HL-60 (cell line): ENCODE measurements around the gene KIAA1549.

Experiments
- DNase-seq, 2 experiments: peaks; one replicate each; pipeline ENCODE4 v3.0.0-alpha.2; 2010 to 2020; ENCODE audit warnings: low read depth in 1 of 2, low spot score in 1 of 2
- H3K27ac ChIP-seq: fragments of 250-450 bp; sonication (Bioruptor Pico); replicated peaks from 2 replicates; pipeline ENCODE4 v1.5.1; 2020; ENCODE audit warnings: mild to moderate bottlenecking, moderate library complexity
- H3K27me3 ChIP-seq: fragments of 250-450 bp; sonication (Bioruptor Pico); 2 replicates; pipeline ENCODE4 v1.5.1; 2021; ENCODE audit warnings: mild to moderate bottlenecking, moderate library complexity; ENCODE audit not compliant: insufficient read depth, poor library complexity, severe bottlenecking
- H3K4me3 ChIP-seq: replicated peaks from 2 replicates; pipeline ENCODE4 v1.5.1; 2011; ENCODE audit warnings: mild to moderate bottlenecking, control low read depth, low read length; ENCODE audit not compliant: insufficient read depth
- CTCF ChIP-seq: IDR thresholded peaks from one replicate; pipeline ENCODE4 v1.5.1; 2011; ENCODE audit warnings: low read length, control low read depth, inconsistent platforms; ENCODE audit not compliant: insufficient read depth
- GABPA ChIP-seq: IDR thresholded peaks from 2 replicates; pipeline ENCODE4 v1.6.1; 2012; ENCODE audit warnings: low read depth
- POLR2AphosphoS5 ChIP-seq: IDR thresholded peaks from 2 replicates; pipeline ENCODE4 v1.6.1; 2012; ENCODE audit warnings: low read depth
- REST ChIP-seq: IDR thresholded peaks from 2 replicates; pipeline ENCODE4 v1.6.1; 2012; ENCODE audit warnings: low read depth; ENCODE audit not compliant: insufficient replicate concordance
- SPI1 ChIP-seq: IDR thresholded peaks from 2 replicates; pipeline ENCODE4 v1.6.1; 2012; ENCODE audit warnings: low read depth, mild to moderate bottlenecking, borderline replicate concordance

Gene KIAA1549

GRCh38 chr7:138868711-138869110, 112.5 kb downstream of the KIAA1549 start:
- TF ChIP-seq POLR2AphosphoS5: no peak
- no peak overlapping the region for H3K4me3 ChIP-seq
- no peak overlapping the region for H3K27ac ChIP-seq
- DNase-seq: no peak
- no peaks in the 10 kb centered on the region for H3K27me3 ChIP-seq

GRCh38 chr7:138867744-138868143, 113.4 kb downstream of the KIAA1549 start:
- no peak overlapping the region for H3K4me3 ChIP-seq
- no peaks in the 10 kb centered on the region for H3K27me3 ChIP-seq
- no peak for TF ChIP-seq REST
- TF ChIP-seq CTCF: no peak
- no peak for TF ChIP-seq POLR2AphosphoS5
- TF ChIP-seq GABPA: no peak
- no peak for TF ChIP-seq SPI1
- no peak for DNase-seq
- no peak overlapping the region for H3K27ac ChIP-seq

GRCh38 chr7:138866353-138866752, 114.8 kb downstream of the KIAA1549 start:
- Histone ChIP-seq H3K27ac (no peak overlapping the region), H3K27me3 (no peaks in the 10 kb centered on the region)
- no peak for TF ChIP-seq CTCF

GRCh38 chr7:138865843-138866242, 115.3 kb downstream of the KIAA1549 start:
- H3K27ac ChIP-seq: no peak overlapping the region
- H3K4me3 ChIP-seq: no peak overlapping the region
- TF ChIP-seq GABPA (no peak), SPI1 (no peak), REST (no peak), POLR2AphosphoS5 (no peak), CTCF (peak; percentile 76)
- H3K27me3 ChIP-seq: no peaks in the 10 kb centered on the region
- DNase-seq: peak; percentile 33 to 57

More at GRCh38 chr7:138866353-138866752, 114.8 kb downstream of the KIAA1549 start:
- DNase-seq: no peak
- H3K4me3 ChIP-seq: no peak overlapping the region
